Measurements from ENCODE around the gene SLC3A2. TPM values are rescaled to one million over a fixed set of nuclear protein-coding genes. Genes with fewer than 3 reads are reported as not detected.

SLC3A2 gene
- total and polyA plus RNA-seq, 2 donors (not counting 3 experiments of a cell fraction or from before 2014, with no cell fraction given) = 208 to 337 TPM

Small RNAs within 50 kb of the gene (small RNA-seq; reads per million reads assigned to genes)
- gene RF00099 (ENCODE audit: insufficient read depth, insufficient read length, low read depth, low replicate concordance) (not detected), gene RN7SL259P (ENCODE audit: insufficient read depth, insufficient read length, low read depth, low replicate concordance) (not detected), gene SNORD22 (ENCODE audit: insufficient read depth, insufficient read length, low read depth, low replicate concordance) (not detected), gene SNORD26 (ENCODE audit: insufficient read depth, insufficient read length, low read depth, low replicate concordance) (not detected), gene SNORD27 (ENCODE audit: insufficient read depth, insufficient read length, low read depth, low replicate concordance) (not detected), gene SNORD28 (ENCODE audit: insufficient read depth, insufficient read length, low read depth, low replicate concordance) (not detected), gene SNORD30 (ENCODE audit: insufficient read depth, insufficient read length, low read depth, low replicate concordance) (4,683 reads per million, percentile 100 among the genes with 10 or more reads in this experiment)

Other genes starting within 250 kb of the SLC3A2 start
- 357 and 389 TPM in 2 replicates for gene GANAB, start 234.3 kb upstream of the SLC3A2 start, total RNA-seq
- gene GANAB, start 234.3 kb upstream of the SLC3A2 start, polyA plus RNA-seq = 433 and 455 TPM in 2 replicates
- 21.7 and 22.8 TPM in 2 replicates for gene INTS5, start 227.6 kb upstream of the SLC3A2 start, total RNA-seq
- 20.3 and 20.9 TPM in 2 replicates for gene INTS5, start 227.6 kb upstream of the SLC3A2 start, polyA plus RNA-seq
- gene C11orf98, start 215.7 kb upstream of the SLC3A2 start, total RNA-seq = 58.7 and 61.0 TPM in 2 replicates
- 32.3 and 39.5 TPM in 2 replicates for gene C11orf98, start 215.7 kb upstream of the SLC3A2 start, polyA plus RNA-seq
- gene CSKMT, start 215.6 kb upstream of the SLC3A2 start, total RNA-seq = 28.4 and 38.1 TPM in 2 replicates
- gene CSKMT, start 215.6 kb upstream of the SLC3A2 start, polyA plus RNA-seq = 7.8 and 7.9 TPM in 2 replicates
- gene UQCC3, start 209.2 kb upstream of the SLC3A2 start, total RNA-seq = 8.6 and 9.0 TPM in 2 replicates
- gene UQCC3, start 209.2 kb upstream of the SLC3A2 start, polyA plus RNA-seq = 15.3 and 15.5 TPM in 2 replicates
- 7.5 and 10.5 TPM in 2 replicates for gene LBHD1, start 208.6 kb upstream of the SLC3A2 start, total RNA-seq
- 3.5 and 3.8 TPM in 2 replicates for gene LBHD1, start 208.6 kb upstream of the SLC3A2 start, polyA plus RNA-seq
- 112 and 113 TPM in 2 replicates for gene UBXN1, start 201.8 kb upstream of the SLC3A2 start, total RNA-seq
- 105 and 114 TPM in 2 replicates for gene UBXN1, start 201.8 kb upstream of the SLC3A2 start, polyA plus RNA-seq
- gene LRRN4CL, start 191.4 kb upstream of the SLC3A2 start, total RNA-seq = 0.20 and 0.37 TPM in 2 replicates
- 0.03 TPM in 1 of 2 replicates, not detected in the other for gene LRRN4CL, start 191.4 kb upstream of the SLC3A2 start, polyA plus RNA-seq
- gene BSCL2, start 173.5 kb upstream of the SLC3A2 start, total RNA-seq = 31.1 and 31.3 TPM in 2 replicates
- gene BSCL2, start 173.5 kb upstream of the SLC3A2 start, polyA plus RNA-seq = 94.8 and 126 TPM in 2 replicates
- not detected in 2 replicates for gene GNG3, start 173.2 kb upstream of the SLC3A2 start, total RNA-seq
- gene GNG3, start 173.2 kb upstream of the SLC3A2 start, polyA plus RNA-seq = not detected in 2 replicates
- 53.4 and 56.2 TPM in 2 replicates for gene HNRNPUL2, start 153.4 kb upstream of the SLC3A2 start, total RNA-seq
- gene HNRNPUL2, start 153.4 kb upstream of the SLC3A2 start, polyA plus RNA-seq = 14.1 and 18.3 TPM in 2 replicates
- gene TTC9C, start 152.4 kb upstream of the SLC3A2 start, total RNA-seq = 31.6 and 43.5 TPM in 2 replicates
- 20.6 and 27.4 TPM in 2 replicates for gene TTC9C, start 152.4 kb upstream of the SLC3A2 start, polyA plus RNA-seq
- 6.9 and 8.1 TPM in 2 replicates for gene ZBTB3, start 126.7 kb upstream of the SLC3A2 start, total RNA-seq
- 3.7 and 4.1 TPM in 2 replicates for gene ZBTB3, start 126.7 kb upstream of the SLC3A2 start, polyA plus RNA-seq
- 94.3 and 96.2 TPM in 2 replicates for gene POLR2G, start 119.3 kb upstream of the SLC3A2 start, total RNA-seq
- gene POLR2G, start 119.3 kb upstream of the SLC3A2 start, polyA plus RNA-seq = 258 and 266 TPM in 2 replicates
- gene TAF6L, start 109.5 kb upstream of the SLC3A2 start, total RNA-seq = 28.9 and 30.4 TPM in 2 replicates
- gene TAF6L, start 109.5 kb upstream of the SLC3A2 start, polyA plus RNA-seq = 28.6 and 33.3 TPM in 2 replicates
- gene TMEM179B, start 93.5 kb upstream of the SLC3A2 start, total RNA-seq = 27.6 and 27.8 TPM in 2 replicates
- gene TMEM179B, start 93.5 kb upstream of the SLC3A2 start, polyA plus RNA-seq = 102 and 123 TPM in 2 replicates
- 11.8 and 12.7 TPM in 2 replicates for gene TMEM223, start 88.9 kb upstream of the SLC3A2 start, total RNA-seq
- 26.7 and 31.8 TPM in 2 replicates for gene TMEM223, start 88.9 kb upstream of the SLC3A2 start, polyA plus RNA-seq
- gene NXF1, start 75.5 kb upstream of the SLC3A2 start, total RNA-seq = 71.4 and 74.4 TPM in 2 replicates
- 99.8 and 101 TPM in 2 replicates for gene NXF1, start 75.5 kb upstream of the SLC3A2 start, polyA plus RNA-seq
- gene STX5, start 48.8 kb upstream of the SLC3A2 start, total RNA-seq = 41.3 and 42.8 TPM in 2 replicates
- gene STX5, start 48.8 kb upstream of the SLC3A2 start, polyA plus RNA-seq = 46.4 and 50.7 TPM in 2 replicates
- not detected in 2 replicates for gene TEX54, start 48.1 kb upstream of the SLC3A2 start, total RNA-seq
- gene TEX54, start 48.1 kb upstream of the SLC3A2 start, polyA plus RNA-seq = not detected in 2 replicates
- 51.7 and 51.8 TPM in 2 replicates for gene WDR74, start 41.3 kb upstream of the SLC3A2 start, total RNA-seq
- 44.7 and 44.8 TPM in 2 replicates for gene WDR74, start 41.3 kb upstream of the SLC3A2 start, polyA plus RNA-seq
- not detected in 2 replicates for gene CHRM1, start 40.5 kb downstream of the SLC3A2 start, total RNA-seq
- not detected in 2 replicates for gene CHRM1, start 40.5 kb downstream of the SLC3A2 start, polyA plus RNA-seq
- not detected in 2 replicates for gene SLC22A6, start 104.1 kb downstream of the SLC3A2 start, total RNA-seq
- not detected in 2 replicates for gene SLC22A6, start 104.1 kb downstream of the SLC3A2 start, polyA plus RNA-seq
- not detected in 2 replicates for gene SLC22A8, start 134.9 kb downstream of the SLC3A2 start, total RNA-seq
- gene SLC22A8, start 134.9 kb downstream of the SLC3A2 start, polyA plus RNA-seq = not detected in 2 replicates

Data from endothelial cell of umbilical vein (primary cell).